Caco-2 (cell line): ENCODE results near the gene EPHB2. TPM values are rescaled to one million over a fixed set of nuclear protein-coding genes. Genes with fewer than 3 reads are reported as not detected.

Experiments used
- BruUV-seq: library from RNA; stranded (reverse); fragments of 400-500 nt; replicated peaks from 2 replicates; lab custom pipeline; 2021; lab: Mats Ljungman, UMichigan
- CTCF ChIA-PET: fragments of 300-600 bp; sonication (Branson Sonifier 250); formaldehyde crosslinking; loops from one replicate; lab custom pipeline; 2022; ENCODE audit warnings: antibody characterized with exemption; lab: Charles Lee
- POLR2A ChIA-PET: fragments of 300-600 bp; sonication (Branson Sonifier 250); formaldehyde crosslinking; loops from one replicate; lab custom pipeline; 2022; ENCODE audit warnings: antibody characterized with exemption; lab: Charles Lee
- DNase-seq, 2 experiments: peaks; one replicate each; pipeline versions ENCODE4 v3.0.0 to v3.0.0-alpha.2; 2020 to 2022
- H3K27me3 ChIP-seq: replicated peaks from 2 replicates; pipeline ENCODE4 v1.6.0; 2011; ENCODE audit warnings: low read length; ENCODE audit not compliant: control insufficient read depth, insufficient read depth
- H3K36me3 ChIP-seq: 2 replicates; pipeline ENCODE4 v1.5.1; 2011; ENCODE audit warnings: low read length; ENCODE audit not compliant: control insufficient read depth, insufficient read depth
- H3K4me1 ChIP-seq: fragments of 250-450 bp; sonication (Bioruptor Pico); 2 replicates; pipeline ENCODE4 v1.5.1; 2020; ENCODE audit warnings: mild to moderate bottlenecking
- H3K4me3 ChIP-seq: 2 replicates; pipeline ENCODE4 v1.5.1; 2011; ENCODE audit warnings: low read depth, mild to moderate bottlenecking, control low read depth, low read length
- H3K9me3 ChIP-seq: fragments of 250-450 bp; sonication (Bioruptor Pico); 2 replicates; pipeline ENCODE4 v1.5.1; 2020; ENCODE audit warnings: mild to moderate bottlenecking, moderate library complexity
- H3K27ac Mint-ChIP-seq: one replicate; pipeline ENCODE4 v1.8.0; 2022; ENCODE audit warnings: mixed read lengths; ENCODE audit not compliant: unreplicated experiment
- H3K27me3 Mint-ChIP-seq: one replicate; pipeline ENCODE4 v1.8.0; 2022; ENCODE audit warnings: mixed read lengths; ENCODE audit not compliant: insufficient read depth, unreplicated experiment
- H3K36me3 Mint-ChIP-seq: one replicate; pipeline ENCODE4 v1.8.0; 2022; ENCODE audit warnings: mild to moderate bottlenecking, mixed read lengths; ENCODE audit not compliant: insufficient read depth, unreplicated experiment
- H3K4me1 Mint-ChIP-seq: one replicate; pipeline ENCODE4 v1.8.0; 2022; ENCODE audit warnings: low read depth, mixed read lengths; ENCODE audit not compliant: unreplicated experiment
- H3K4me3 Mint-ChIP-seq: one replicate; pipeline ENCODE4 v1.8.0; 2022; ENCODE audit warnings: mild to moderate bottlenecking, moderate library complexity, mixed read lengths; ENCODE audit not compliant: unreplicated experiment
- H3K9me3 Mint-ChIP-seq: one replicate; pipeline ENCODE4 v1.8.0; 2022; ENCODE audit warnings: mixed read lengths; ENCODE audit not compliant: unreplicated experiment
- CTCF ChIP-seq, 2 experiments: fragments of 200-600 bp in 1 of 2; IDR thresholded peaks; 1 replicate in 1 of 2; 2 replicates in 1 of 2; pipeline versions ENCODE4 v1.5.1 to v1.8.0; 2011 to 2022; ENCODE audit warnings: antibody characterized with exemption in 1 of 2, control low read depth in 1 of 2, inconsistent platforms in 1 of 2, low read depth in 1 of 2, low read length in 1 of 2, mild to moderate bottlenecking in 1 of 2, moderate library complexity in 1 of 2; ENCODE audit not compliant: insufficient read depth in 1 of 2, severe bottlenecking in 1 of 2, unreplicated experiment in 1 of 2
- intact Hi-C: fragments of 100-400 bp; cut with micrococcal nuclease; formaldehyde crosslinking; loops from one replicate; pipeline ENCODE4 v1.10.0; 2022; ENCODE audit not compliant: unreplicated experiment
- microRNA-seq: library from miRNA; unstranded; fragments of <30 nt; microRNA quantifications from one replicate; pipeline ENCODE4 v1.2.0, GENCODE V29; 2022
- total RNA-seq: library from RNA; stranded (reverse); gene quantifications from 2 replicates; pipeline ENCODE4 v1.2.3, GENCODE V29; 2022

Gene EPHB2
- total RNA-seq, 1 experiment from 2014 or later: 30.1 TPM

DNA sequence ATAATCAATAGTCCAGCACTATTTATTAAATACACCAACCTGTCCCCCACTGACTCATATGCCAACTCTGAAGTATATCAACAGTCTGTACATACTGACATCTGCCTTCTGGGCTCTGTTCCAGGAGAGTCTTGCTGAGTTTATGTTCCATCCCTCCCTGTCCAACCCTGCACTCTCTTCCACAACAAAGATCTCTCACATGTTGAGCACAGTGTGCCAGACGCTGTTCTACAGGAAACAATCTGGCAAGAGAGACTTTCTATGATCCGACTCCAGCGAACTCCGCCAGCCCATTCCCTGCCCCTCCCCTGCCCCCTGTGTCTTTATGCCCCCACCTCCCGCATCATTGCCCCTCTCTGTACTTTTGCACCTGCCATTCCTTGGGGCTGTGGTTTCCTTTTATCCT, 258.7 kb downstream of the EPHB2 start:
- DNase-seq: no peak
- H3K9me3 Mint-ChIP-seq: no peaks in the 10 kb centered on the region
- BruUV-seq: no TSS peak
- peaks cover 9% of the 10 kb centered on the region for H3K27me3 Mint-ChIP-seq
- H3K36me3 ChIP-seq: no peaks in the 10 kb centered on the region
- H3K27me3 ChIP-seq: no peaks in the 10 kb centered on the region
- no peak overlapping the region for H3K4me3 Mint-ChIP-seq
- ChIA-PET CTCF (no interaction called here), POLR2A (no interaction called here)
- no peaks in the 10 kb centered on the region for H3K9me3 ChIP-seq
- no peaks in the 10 kb centered on the region for H3K4me1 Mint-ChIP-seq
- intact Hi-C loops: no loop called here
- H3K4me3 ChIP-seq: no peak overlapping the region
- H3K36me3 Mint-ChIP-seq: no peaks in the 10 kb centered on the region
- TF ChIP-seq CTCF (IDR thresholded peaks at IDR 0.05; ENCODE audit: insufficient read depth in 1 of 2, low read depth in 1 of 2, low read length in 1 of 2, severe bottlenecking in 1 of 2, unreplicated experiment in 1 of 2): no peak
- no peak overlapping the region for H3K27ac Mint-ChIP-seq
- no peaks in the 10 kb centered on the region for H3K4me1 ChIP-seq

DNA sequence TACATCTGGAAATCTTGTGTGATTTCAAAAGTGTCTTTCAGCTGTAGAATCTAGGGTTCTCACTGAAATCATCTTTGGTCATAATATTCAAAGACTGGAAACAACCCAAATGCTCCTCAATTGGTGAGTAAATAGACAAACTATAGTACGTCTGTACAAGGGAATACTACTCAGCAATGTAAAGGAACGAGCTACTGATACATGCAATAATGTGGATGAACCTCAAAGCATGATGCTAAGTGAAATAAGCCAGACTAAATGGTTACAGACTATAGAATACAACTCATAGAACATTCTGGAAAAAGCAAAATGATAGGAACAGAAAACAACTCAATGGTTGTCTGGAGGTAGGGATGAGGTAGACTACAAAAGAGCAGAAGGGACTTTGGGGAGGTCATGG, 259.5 kb downstream of the EPHB2 start:
- intact Hi-C loops: no loop called here
- Mint-ChIP-seq H3K4me3 (no peak overlapping the region), H3K4me1 (no peaks in the 10 kb centered on the region), H3K36me3 (no peaks in the 10 kb centered on the region), H3K9me3 (no peaks in the 10 kb centered on the region), H3K27ac (no peak overlapping the region), H3K27me3 (peaks cover 9% of the 10 kb centered on the region)
- no peak for DNase-seq
- TF ChIP-seq CTCF (IDR thresholded peaks at IDR 0.05; ENCODE audit: insufficient read depth in 1 of 2, low read depth in 1 of 2, low read length in 1 of 2, severe bottlenecking in 1 of 2, unreplicated experiment in 1 of 2): no peak
- H3K9me3 ChIP-seq: no peaks in the 10 kb centered on the region
- H3K27me3 ChIP-seq: no peaks in the 10 kb centered on the region
- POLR2A ChIA-PET: no interaction called here
- no peaks in the 10 kb centered on the region for H3K4me1 ChIP-seq
- H3K4me3 ChIP-seq: no peak overlapping the region
- CTCF ChIA-PET: no interaction called here
- H3K36me3 ChIP-seq: no peaks in the 10 kb centered on the region
- BruUV-seq: no TSS peak

Small RNA genes within 50 kb of the gene (microRNA-seq; reads per million reads assigned to microRNA genes)
- not detected for gene MIR4253
- 0.56 reads per million for gene MIR4684

Other genes starting within 250 kb of the EPHB2 start
- not detected in 2 replicates for gene EPHA8, start 147.3 kb upstream of the EPHB2 start, total RNA-seq
- not detected in 2 replicates for gene C1QA, start 74.2 kb upstream of the EPHB2 start, total RNA-seq
- gene C1QC, start 67.2 kb upstream of the EPHB2 start, total RNA-seq: not detected in 2 replicates
- gene C1QB, start 57.6 kb upstream of the EPHB2 start, total RNA-seq: not detected in 2 replicates